Thoracic aorta (tissue), 2 donors: Measurements from ENCODE around the gene PGRMC2. TPM values are rescaled to one million over a fixed set of nuclear protein-coding genes. Genes with fewer than 3 reads are reported as not detected.
"Not testable (repeated sequence)": the region's sequence is repeated elsewhere in the genome, so short reads cannot be mapped to it uniquely, and the experiment has no call there.

Experiments
- ATAC-seq: fragments of 150-250 bp; one replicate; pipeline ENCODE4 v1.8.0; 2017; ENCODE audit warnings: low read depth; ENCODE audit not compliant: insufficient number of reproducible peaks, low FRiP score
- DNase-seq: peaks from one replicate; pipeline ENCODE4 v3.0.0-alpha.2; 2020; ENCODE audit warnings: low spot score
- H3K27ac ChIP-seq, 2 donors: fragments of 200-600 bp; sonication (generic); 1 replicate in 1 of 2; 2 replicates in 1 of 2; pipeline ENCODE4 v1.5.1; 2016; ENCODE audit warnings: mild to moderate bottlenecking in 2 of 2, moderate library complexity in 2 of 2
- H3K27me3 ChIP-seq: fragments of 200-600 bp; sonication (generic); replicated peaks from 2 replicates; pipeline ENCODE4 v1.6.0; 2016; ENCODE audit warnings: mild to moderate bottlenecking; ENCODE audit not compliant: insufficient read depth
- H3K36me3 ChIP-seq: fragments of 200-600 bp; sonication (generic); one replicate; pipeline ENCODE4 v1.5.1; 2016
- H3K4me1 ChIP-seq, 2 donors: fragments of 200-600 bp; sonication (generic); 1 replicate in 1 of 2; 2 replicates in 1 of 2; pipeline versions ENCODE4 v1.5.1 to v1.6.0; 2016; ENCODE audit warnings: low read depth in 2 of 2, mild to moderate bottlenecking in 1 of 2; ENCODE audit not compliant: control insufficient read depth in 1 of 2
- H3K4me3 ChIP-seq: fragments of 200-600 bp; sonication (generic); 2 replicates; pipeline ENCODE4 v1.5.1; 2016; ENCODE audit warnings: mild to moderate bottlenecking
- H3K9me3 ChIP-seq: fragments of 200-600 bp; sonication (generic); 2 replicates; pipeline ENCODE4 v1.5.1; 2016
- CTCF ChIP-seq: fragments of 200-600 bp; sonication (generic); IDR thresholded peaks from one replicate; pipeline ENCODE4 v1.5.1; 2019; ENCODE audit warnings: antibody characterized with exemption
- total RNA-seq, 2 donors: library from RNA; depleted of rRNA; stranded (reverse); fragments of >200 nt; gene quantifications; one replicate each; pipeline versions ENCODE4 v1.1.0 to v1.2.3, GENCODE V29; 2016

The PGRMC2 gene
- total RNA-seq, 2 donors from 2014 or later: 26.9 to 70.1 TPM

DNA sequence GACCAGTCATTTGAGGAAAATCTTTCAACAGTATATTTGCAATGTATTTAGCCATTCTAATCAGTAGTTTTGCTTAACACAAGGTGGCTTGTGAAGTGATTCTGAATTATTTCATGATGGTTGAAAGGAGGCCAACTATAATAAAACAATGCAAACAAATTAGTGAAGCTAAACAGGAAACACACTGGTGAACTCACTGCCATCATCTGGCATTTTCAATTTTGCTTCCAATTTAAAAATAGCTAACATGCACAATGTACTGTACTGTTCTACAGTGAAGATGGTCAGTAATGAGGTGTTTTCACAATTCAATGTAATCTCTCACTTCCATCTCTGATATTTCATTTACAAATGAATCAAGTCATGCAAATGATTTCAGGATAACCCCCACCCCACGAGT, 31.1 kb downstream of the PGRMC2 start:
- no peak for DNase-seq
- no peak for TF ChIP-seq CTCF
- Histone ChIP-seq H3K4me1 (no peaks in the 10 kb centered on the region), H3K9me3 (no peaks in the 10 kb centered on the region), H3K4me3 (no peak overlapping the region), H3K27me3 (no peaks in the 10 kb centered on the region), H3K36me3 (no peaks in the 10 kb centered on the region), H3K27ac (no peak overlapping the region)
- no peak for ATAC-seq

DNA sequence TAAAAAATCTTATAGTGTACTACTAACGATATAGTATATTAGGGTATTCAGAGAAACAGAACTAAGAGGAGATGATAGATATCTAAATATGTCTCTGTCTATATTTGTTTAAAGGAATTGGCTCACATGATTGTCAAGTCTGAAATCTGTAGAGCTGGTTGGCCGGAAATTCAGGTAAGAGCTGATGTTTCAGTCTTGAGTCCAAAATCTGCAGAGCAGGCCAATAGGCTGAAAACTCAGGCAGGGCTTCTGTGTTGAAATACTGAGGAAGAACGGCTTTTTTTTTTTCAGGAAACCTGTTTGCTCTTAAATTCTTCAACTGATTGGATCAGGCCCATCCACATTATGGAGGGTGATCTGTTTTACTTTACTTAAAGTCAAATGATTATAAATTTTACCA, 31.7 kb downstream of the PGRMC2 start:
- DNase-seq (no peak), ATAC-seq (no peak)
- TF ChIP-seq CTCF: no peak
- Histone ChIP-seq H3K4me3 (no peak overlapping the region), H3K9me3 (no peaks in the 10 kb centered on the region), H3K4me1 (no peaks in the 10 kb centered on the region), H3K27me3 (no peaks in the 10 kb centered on the region), H3K36me3 (no peaks in the 10 kb centered on the region), H3K27ac (no peak overlapping the region)

GRCh38 chr4:128249787-128250668, 37.6 kb downstream of the PGRMC2 start:
- no peaks in the 10 kb centered on the region for H3K9me3 ChIP-seq
- no peaks in the 10 kb centered on the region for H3K4me1 ChIP-seq
- H3K27me3 ChIP-seq: no peaks in the 10 kb centered on the region
- H3K36me3 ChIP-seq: no peaks in the 10 kb centered on the region
- H3K27ac ChIP-seq: no peak overlapping the region
- no peak for ATAC-seq
- no peak for TF ChIP-seq CTCF
- no peak for DNase-seq
- no peak overlapping the region for H3K4me3 ChIP-seq

- H3K9me3 ChIP-seq: no peaks in the 10 kb centered on the region
- DNase-seq (no peak), ATAC-seq (no peak)
- H3K4me3 ChIP-seq: no peak overlapping the region
- TF ChIP-seq CTCF: no peak
- no peaks in the 10 kb centered on the region for H3K36me3 ChIP-seq
- H3K4me1 ChIP-seq: no peaks in the 10 kb centered on the region
- H3K27ac ChIP-seq: no peak overlapping the region
- no peaks in the 10 kb centered on the region for H3K27me3 ChIP-seq
Measured at GRCh38 chr4:128247906-128248305, 39.7 kb downstream of the PGRMC2 start.

GRCh38 chr4:128245391-128245790, 42.2 kb downstream of the PGRMC2 start:
- ATAC-seq: not testable (repeated sequence)

More at GRCh38 chr4:128245391-128245790, 42.2 kb downstream of the PGRMC2 start:
- not testable (repeated sequence) for H3K4me3 ChIP-seq, H3K27me3 ChIP-seq, DNase-seq, H3K9me3 ChIP-seq, H3K36me3 ChIP-seq, H3K4me1 ChIP-seq, H3K27ac ChIP-seq
